Spleen (tissue), 11 donors: ENCODE results near the gene IFI35. TPM values are rescaled to one million over a fixed set of nuclear protein-coding genes. Genes with fewer than 3 reads are reported as not detected.

Source experiments
- DNase-seq: peaks from one replicate; pipeline ENCODE4 v3.0.0-alpha.2; 2020
- H3K27ac ChIP-seq, 8 donors: fragments of 200-600 bp; sonication (generic) in 7 of 8; 1 replicate in 4 of 8; 2 replicates in 4 of 8; pipeline versions ENCODE4 v1.5.0 to v1.8.0; 2016 to 2021; ENCODE audit warnings: inconsistent platforms in 4 of 8, mild to moderate bottlenecking in 4 of 8, moderate library complexity in 1 of 8
- H3K27me3 ChIP-seq, 7 donors: fragments of 200-600 bp; sonication (generic) in 6 of 7; replicated peaks in 1 of 7; 1 replicate in 4 of 7; 2 replicates in 3 of 7; pipeline versions ENCODE4 v1.5.0 to v1.8.0; 2016 to 2021; ENCODE audit warnings: inconsistent platforms in 3 of 7, mild to moderate bottlenecking in 1 of 7
- H3K36me3 ChIP-seq, 6 donors: fragments of 200-600 bp; sonication (generic) in 5 of 6; 1 replicate in 4 of 6; 2 replicates in 2 of 6; pipeline versions ENCODE4 v1.5.0 to v1.8.0; 2016 to 2021; ENCODE audit warnings: inconsistent platforms in 2 of 6
- H3K4me1 ChIP-seq, 6 donors: fragments of 200-600 bp; sonication (generic) in 5 of 6; 1 replicate in 3 of 6; 2 replicates in 3 of 6; pipeline versions ENCODE4 v1.5.0 to v1.8.0; 2016 to 2021; ENCODE audit warnings: inconsistent platforms in 3 of 6
- H3K4me3 ChIP-seq, 8 donors: fragments of 200-600 bp; sonication (generic) in 7 of 8; 1 replicate in 4 of 8; 2 replicates in 4 of 8; pipeline versions ENCODE4 v1.5.0 to v1.8.0; 2016 to 2021; ENCODE audit warnings: inconsistent platforms in 4 of 8, mild to moderate bottlenecking in 4 of 8, moderate library complexity in 2 of 8
- H3K9me3 ChIP-seq, 8 donors: fragments of 200-600 bp; sonication (generic) in 7 of 8; 1 replicate in 4 of 8; 2 replicates in 4 of 8; pipeline versions ENCODE4 v1.5.0 to v1.8.0; 2016 to 2021; ENCODE audit warnings: inconsistent platforms in 4 of 8
- CTCF ChIP-seq, 11 experiments: fragments of 200-600 bp in 7 of 11; fragments of 450-650 bp in 4 of 11; sonication (generic) in 4 of 11; IDR thresholded peaks in 8 of 11; conservative IDR thresholded peaks in 3 of 11; 1 replicate in 7 of 11; 2 replicates in 4 of 11; pipeline versions ENCODE4 v1.4.0 to v1.8.0; 2016 to 2021; ENCODE audit warnings: antibody characterized with exemption in 11 of 11, inconsistent platforms in 4 of 11, mild to moderate bottlenecking in 1 of 11
- POLR2A ChIP-seq, 3 donors: fragments of 450-650 bp; IDR thresholded peaks; one replicate each; pipeline ENCODE4 v1.5.1; 2017; ENCODE audit warnings: antibody characterized with exemption in 3 of 3, mild to moderate bottlenecking in 1 of 3
- POLR2AphosphoS5 ChIP-seq, 3 donors: sonication (generic); formaldehyde crosslinking; IDR thresholded peaks; one replicate each; pipeline ENCODE4 v1.5.1; 2017; ENCODE audit warnings: antibody characterized with exemption in 3 of 3
- WGBS, 5 donors: extraction: QIAGEN DNeasy Blood & Tissue Kit in 3 of 5; methylation state at CpG; one replicate each; pipeline versions ENCODE4 v1.1.5 to v1.1.7; 2013 to 2018; 5-methylcytosine and 5-hydroxymethylcytosine counted together
- intact Hi-C: fragments of 100-400 bp; cut with DNase I; formaldehyde crosslinking; loops from one replicate; pipeline ENCODE4 v1.15.0; 2023; ENCODE audit warnings: low total_unique reads
- polyA plus RNA-seq, 3 donors: library from polyadenylated mRNA; stranded (reverse); fragments of 200-250 nt; gene quantifications; one replicate each; pipeline ENCODE4 v1.2.1, GENCODE V29; 2013
- total RNA-seq, 7 donors: library from RNA; depleted of rRNA in 3 of 7; stranded (reverse); fragments of >200 nt in 3 of 7; fragmentation: NEBNext Ultra II Directional in 4 of 7; extraction: Animal tissue kit (Norgen Biotek cat#: 25700) in 4 of 7; gene quantifications; one replicate each; pipeline versions ENCODE4 v1.1.0 to v1.2.1, GENCODE V29; 2016 to 2021
- donor health status: healthy with polysubstance abuse.
- donor health status: DM: no; HTN: no; CAD: no; lungs with moderate emphysema.
- donor health status: DM: no; HTN: no; CAD: no.
- donor health status: Bipolar disorder and iron deficiency.
- donor health status: healthy.
- donor health status: DM: no; HTN: no; CAD: no.
- donor health status: DM: yes; HTN: yes; CAD: no.

Gene IFI35
- total and polyA plus RNA-seq, 10 donors, result 38.0 to 64.8 (median 49.9) TPM

GRCh38 chr17:42979511-42980273 lies 26.9 kb upstream of the IFI35 start, which contains the start of gene PTGES3L:
Gene PTGES3L (minus strand): TSS chr17:42980080. CDS start chr17:42980053, 27 bp downstream.
- Histone ChIP-seq H3K27ac (peak within 1 kb of the TSS; percentile 76 to 96 (median 91)), H3K27me3 (no peaks in the 10 kb centered on the region), H3K36me3 (peaks cover 0 to 19% (median 0%) of the 10 kb centered on the region in 6 donors), H3K4me3 (peak within 1 kb of the TSS; percentile 81 to 100 (median 97)), H3K9me3 (no peaks in the 10 kb centered on the region), H3K4me1 (peaks cover 22 to 53% (median 44%) of the 10 kb centered on the region in 6 donors)
- TF ChIP-seq POLR2AphosphoS5 (IDR thresholded peaks at IDR 0.05) (no peak), POLR2A (IDR thresholded peaks at IDR 0.05) (no peak), CTCF (IDR thresholded peaks at IDR 0.05 in 8 of 11, conservative IDR thresholded peaks at IDR 0.05 in 3 of 11) (no peak)
- 34 to 38% (median 36%) methylated on average over 21 of the region's 21 CpGs for WGBS, 5 donors
- intact Hi-C loops, result no loop called here
- DNase-seq, result peak; percentile 80

- Histone ChIP-seq H3K4me3 (peak within 1 kb of the TSS; percentile 81 to 100 (median 97)), H3K27me3 (no peaks in the 10 kb centered on the region), H3K36me3 (peaks cover 0 to 24% (median 0%) of the 10 kb centered on the region in 6 donors), H3K9me3 (no peaks in the 10 kb centered on the region), H3K27ac (peak within 1 kb of the TSS; percentile 76 to 96 (median 91)), H3K4me1 (peaks cover 22 to 59% (median 48%) of the 10 kb centered on the region in 6 donors)
- peak; percentile 98 for DNase-seq
- whole genome bisulfite sequencing, 5 donors, result 0 to 1% (median 0%) methylated on average over 15 to 39 of the region's 39 CpGs
- no peak for TF ChIP-seq CTCF (IDR thresholded peaks at IDR 0.05 in 8 of 11, conservative IDR thresholded peaks at IDR 0.05 in 3 of 11)
- peak; percentile 91 to 94 (median 92) for TF ChIP-seq POLR2AphosphoS5 (IDR thresholded peaks at IDR 0.05)
- TF ChIP-seq POLR2A (IDR thresholded peaks at IDR 0.05), result peak in 2 of 3 donors; percentile 27 to 40
- intact Hi-C loops, result no loop called here
Measured at GRCh38 chr17:42980274-42980765, 26.3 kb upstream of the IFI35 start, which contains the start of gene RUNDC1. Gene RUNDC1 (plus strand): TSS chr17:42980565. CDS start chr17:42980577, 12 bp downstream.

- Histone ChIP-seq H3K4me1 (peaks cover 22 to 65% (median 52%) of the 10 kb centered on the region in 6 donors), H3K9me3 (no peaks in the 10 kb centered on the region), H3K36me3 (peaks cover 0 to 27% (median 0%) of the 10 kb centered on the region in 6 donors), H3K4me3 (peak overlapping the region; percentile 81 to 100 (median 97)), H3K27ac (peak overlapping the region; percentile 76 to 96 (median 91)), H3K27me3 (no peaks in the 10 kb centered on the region)
- TF ChIP-seq CTCF (IDR thresholded peaks at IDR 0.05 in 8 of 11, conservative IDR thresholded peaks at IDR 0.05 in 3 of 11) (peak in 6 of 11 experiments; percentile 14 to 40 (median 26)), POLR2AphosphoS5 (IDR thresholded peaks at IDR 0.05) (peak; percentile 6 to 61 (median 41)), POLR2A (IDR thresholded peaks at IDR 0.05) (no peak)
- intact Hi-C loops, result no loop called here
- DNase-seq, result peak; percentile 91
- whole genome bisulfite sequencing, 5 donors, result 1% methylated on average over 38 to 67 of the region's 67 CpGs
Measured at GRCh38 chr17:42980766-42981397, 25.7 kb upstream of the IFI35 start.
